HG02798 (cell line): ENCODE data around the gene LRP1-AS.
"Not testable (repeated sequence)": the region's sequence is repeated elsewhere in the genome, so short reads cannot be mapped to it uniquely, and the experiment has no call there.

ENCODE experiments used
- ATAC-seq: cut with Tn5 transposase; IDR thresholded peaks from one replicate; pipeline ENCODE4 v1.9.1; 2021; ENCODE audit warnings: mild to moderate bottlenecking; ENCODE audit not compliant: unreplicated experiment, poor library complexity

Gene LRP1-AS

DNA sequence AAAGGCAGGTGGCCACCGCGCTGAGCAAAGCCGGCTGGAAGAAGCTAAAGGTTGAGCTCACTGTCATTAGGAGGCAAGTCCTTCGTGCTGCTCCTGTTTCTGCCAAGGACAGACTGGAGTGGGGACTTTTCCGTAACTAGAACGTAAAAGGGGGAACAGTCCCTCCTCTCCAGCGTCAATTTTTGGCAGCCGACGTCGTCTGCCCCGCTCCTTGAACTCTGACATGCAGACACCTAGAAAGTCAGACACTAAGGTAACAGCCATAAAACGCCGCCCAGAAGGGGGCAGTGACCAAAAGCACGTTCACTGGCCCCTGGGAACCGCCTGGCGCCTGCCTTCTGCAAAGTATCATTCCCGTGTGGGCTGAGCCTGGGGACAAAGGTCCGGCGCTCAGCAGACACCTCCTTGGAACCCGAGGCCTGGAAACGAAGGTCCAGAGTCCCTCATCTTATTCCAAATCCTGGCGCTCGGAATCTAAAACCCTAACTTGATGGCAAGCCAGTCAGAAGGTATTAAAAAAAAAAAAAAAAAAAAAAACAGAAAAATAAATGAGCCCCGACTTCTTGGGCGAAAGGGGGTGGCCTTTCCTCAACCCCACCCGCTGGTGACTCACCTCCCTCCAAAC is 20.2 kb downstream of the LRP1-AS start:
- no peak for ATAC-seq

- ATAC-seq, result no peak
Observed at GRCh38 chr12:57126561-57126960, 20.9 kb downstream of the LRP1-AS start.

GRCh38 chr12:57126061-57126460 is 21.4 kb downstream of the LRP1-AS start:
- ATAC-seq, result no peak

GRCh38 chr12:57124261-57124877 is 23.1 kb downstream of the LRP1-AS start:
- peak; percentile 65 for ATAC-seq

GRCh38 chr12:57123813-57124212 is 23.6 kb downstream of the LRP1-AS start:
- no peak for ATAC-seq

GRCh38 chr12:57120718-57121117 is 26.7 kb downstream of the LRP1-AS start:
- ATAC-seq, result not testable (repeated sequence)

DNA sequence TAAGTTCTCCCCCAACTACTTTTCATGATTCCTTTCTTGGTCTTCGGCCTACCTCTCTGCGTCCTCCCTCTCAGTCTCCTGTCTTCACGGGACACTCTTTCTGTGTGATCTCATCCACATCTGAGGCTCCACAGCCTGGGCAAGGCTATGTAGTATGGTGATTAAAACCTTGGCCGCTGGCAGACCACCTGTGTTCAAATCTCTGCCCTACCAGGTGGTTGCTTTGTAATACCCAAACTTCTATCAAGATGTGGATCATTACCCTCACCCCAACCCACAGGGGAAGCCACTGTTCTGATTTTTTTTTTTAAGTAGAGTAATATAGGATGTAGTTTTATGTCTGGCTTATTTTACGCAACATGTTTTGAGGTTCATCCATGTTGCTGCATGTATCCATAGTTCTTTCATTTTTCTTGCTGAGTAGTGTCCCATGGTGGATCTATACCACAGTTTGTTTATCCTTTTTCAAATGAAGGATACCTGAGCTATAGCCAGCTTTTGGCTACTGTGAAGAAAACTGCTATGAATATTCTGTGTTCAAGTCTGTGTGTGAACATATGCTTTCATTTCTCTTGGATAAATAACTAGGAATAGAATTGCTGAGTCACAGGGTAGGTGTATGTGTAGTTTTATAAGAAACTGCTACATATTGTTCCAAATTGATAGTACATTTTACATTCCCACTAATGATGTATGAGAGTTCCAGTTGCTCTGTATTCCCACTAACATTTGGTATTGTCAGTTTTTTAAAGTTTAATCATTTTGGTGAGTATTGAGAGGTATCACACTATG is 27.9 kb downstream of the LRP1-AS start:
- no peak for ATAC-seq

- ATAC-seq, result no peak
Observed at GRCh38 chr12:57118711-57119271, 28.6 kb downstream of the LRP1-AS start.

- no peak for ATAC-seq
Observed at GRCh38 chr12:57116580-57117281, 30.7 kb downstream of the LRP1-AS start.

- no peak for ATAC-seq
Observed at GRCh38 chr12:57112492-57113294, 34.7 kb downstream of the LRP1-AS start.

DNA sequence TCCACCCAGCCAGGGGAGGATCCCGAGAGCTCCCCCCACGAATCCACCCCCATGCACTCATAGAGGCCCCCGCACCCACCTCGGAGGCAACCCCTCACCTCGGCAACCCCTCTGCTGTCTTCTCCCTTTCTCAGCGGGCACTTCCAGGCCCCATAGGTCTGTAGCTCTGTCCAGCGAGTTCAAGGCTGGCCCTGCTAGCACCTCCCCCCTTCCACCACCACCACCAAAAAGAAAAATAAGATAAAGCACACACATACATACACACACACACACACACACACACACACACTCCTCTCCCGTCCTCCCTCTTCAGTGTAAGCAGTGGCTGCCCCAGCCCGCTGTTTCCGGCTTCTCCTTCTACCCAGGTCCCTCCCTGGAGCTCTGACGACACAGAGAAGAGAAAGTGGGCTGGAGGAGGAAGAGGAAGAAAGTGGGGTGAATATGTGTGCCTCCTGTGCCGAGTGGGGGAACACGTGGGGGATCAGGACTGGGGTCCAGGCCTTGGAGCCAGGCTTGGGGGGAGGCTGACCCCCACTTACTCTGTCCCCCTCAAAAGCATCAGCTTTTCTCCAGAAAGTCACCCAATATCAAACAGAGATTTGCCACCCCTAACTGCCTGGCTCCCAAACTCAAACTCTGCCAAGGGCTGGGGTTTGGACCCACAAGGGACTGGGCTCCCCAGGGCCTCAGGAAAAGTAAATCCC is 36.2 kb downstream of the LRP1-AS start, which contains the start of gene STAT6:
TSS of gene STAT6 (minus strand) at position 332 of the 704 bp plus-strand sequence. CDS start 3,084 bp downstream, outside the sequence.
- ATAC-seq, result peak; percentile 55

GRCh38 chr12:57110104-57111030 is 37.1 kb downstream of the LRP1-AS start:
- peak; percentile 46 for ATAC-seq

DNA sequence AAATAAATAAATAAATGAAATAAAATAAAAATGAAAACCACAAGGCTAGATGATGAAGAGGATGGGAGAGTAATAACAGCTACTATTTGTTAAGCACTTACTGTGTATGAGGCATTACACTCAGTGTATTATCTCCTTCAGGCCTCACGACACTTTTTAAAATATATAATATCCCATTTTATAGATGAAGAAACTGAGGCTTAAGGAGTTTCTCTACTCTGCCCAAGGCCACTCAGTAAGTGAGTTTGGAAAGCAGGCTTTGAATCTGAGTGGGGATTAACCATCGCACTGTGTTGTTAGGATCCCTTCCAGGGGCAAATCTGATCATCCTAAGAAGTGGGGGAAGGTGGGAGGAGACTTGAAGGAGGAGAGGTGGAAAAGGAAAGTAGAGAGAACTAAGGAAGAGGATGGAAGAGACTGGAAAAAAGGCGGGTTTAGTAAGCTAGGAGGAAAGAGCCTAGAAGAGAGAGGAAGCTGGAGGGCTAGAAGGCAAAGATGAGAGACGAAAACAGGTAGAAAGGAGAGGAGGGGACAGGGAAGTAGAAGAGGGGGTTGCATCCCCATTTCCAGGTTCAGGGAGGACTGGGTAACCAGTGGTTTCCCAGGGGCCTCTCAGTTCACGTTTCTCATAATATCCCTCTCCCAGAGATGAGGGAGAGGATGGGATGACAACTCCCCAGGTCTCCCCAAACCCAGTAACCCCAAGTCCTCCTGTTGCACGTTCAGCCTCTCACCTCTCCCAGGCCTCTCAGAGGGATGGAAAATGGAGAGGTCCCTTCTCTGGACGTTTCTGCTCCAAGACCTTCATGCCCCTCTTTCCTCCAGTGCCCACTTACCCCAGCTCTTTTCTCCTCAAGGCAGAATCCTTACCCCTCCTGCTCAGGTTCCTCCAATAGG is 38.0 kb downstream of the LRP1-AS start:
- ATAC-seq, result no peak

GRCh38 chr12:57107456-57108155 is 39.8 kb downstream of the LRP1-AS start:
- ATAC-seq, result no peak

DNA sequence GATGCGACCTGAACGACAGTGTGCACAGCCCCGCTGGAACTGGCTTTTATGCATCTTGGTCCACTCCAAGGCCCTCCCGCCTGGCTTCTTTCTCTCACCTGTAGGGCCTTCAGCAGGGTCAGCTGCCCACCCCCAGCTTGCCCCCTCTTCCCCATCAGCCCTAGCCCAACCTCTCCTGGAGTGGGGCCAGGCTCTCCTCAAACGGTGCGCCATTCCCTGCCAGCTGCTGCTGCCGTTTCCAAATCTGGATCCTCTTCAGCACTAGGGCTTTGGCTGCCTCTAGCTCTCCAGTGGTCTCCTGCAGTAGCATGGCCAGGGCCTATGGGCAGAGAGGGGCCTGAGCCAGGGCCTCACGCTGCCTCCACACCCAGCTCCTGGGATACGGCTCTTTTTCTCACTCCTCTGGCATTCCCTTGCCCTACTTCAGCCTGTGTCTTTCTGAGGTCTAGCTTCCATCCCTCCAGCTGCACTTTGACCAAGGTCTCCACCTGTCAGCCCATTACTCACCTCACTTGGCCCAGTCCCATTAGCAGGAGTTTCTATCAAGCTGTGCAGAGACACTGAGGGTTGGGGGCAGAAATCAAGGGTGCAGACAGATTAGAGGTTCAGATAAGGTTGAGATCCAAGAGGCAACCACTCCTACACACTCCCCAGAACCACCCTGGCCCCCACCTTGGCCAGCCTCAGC is 41.3 kb downstream of the LRP1-AS start:
- no peak for ATAC-seq
